T-cell (primary cell): ENCODE measurements around the gene CDC16. TPM values are rescaled to one million over a fixed set of nuclear protein-coding genes. Genes with fewer than 3 reads are reported as not detected.
"Not testable (repeated sequence)": the region's sequence is repeated elsewhere in the genome, so short reads cannot be mapped to it uniquely, and the experiment has no call there.

Source experiments
- ATAC-seq, 4 experiments: fragments of 200-7000 bp in 3 of 4; fragments of 150-1000 bp in 1 of 4; cut with Tn5 transposase; replicated peaks in 1 of 4; 1 replicate in 3 of 4; 2 replicates in 1 of 4; pipeline ENCODE4 v1.10.0; 2021; ENCODE audit warnings: moderate library complexity in 3 of 4, mild to moderate bottlenecking in 2 of 4, moderate number of reproducible peaks in 1 of 4
- CTCF ChIA-PET, 2 donors: fragments of 300-600 bp; sonication (Branson Sonifier 250); formaldehyde crosslinking; loops; one replicate each; lab custom pipeline; 2022; ENCODE audit warnings: antibody characterized with exemption in 2 of 2; lab: Charles Lee
- POLR2A ChIA-PET, 2 donors: fragments of 300-600 bp; sonication (Branson Sonifier 250); formaldehyde crosslinking; loops; one replicate each; lab custom pipeline; 2022; ENCODE audit warnings: antibody characterized with exemption in 2 of 2; lab: Charles Lee
- DNase-seq, 35 experiments: peaks; one replicate each; pipeline versions ENCODE4 v3.0.0 to v3.0.0-alpha.2; 2013 to 2023
- H3K27ac ChIP-seq: one replicate; pipeline ENCODE4 v1.5.1; 2013; ENCODE audit warnings: low read length
- H3K27me3 ChIP-seq, 2 experiments: replicated peaks in 1 of 2; 1 replicate in 1 of 2; 2 replicates in 1 of 2; pipeline versions ENCODE4 v1.6.1 to v1.7.0; 2013; ENCODE audit warnings: low read length in 1 of 2, mixed read lengths in 1 of 2; ENCODE audit not compliant: control insufficient read depth in 2 of 2, insufficient read depth in 2 of 2; ENCODE audit errors: extremely low read depth in 1 of 2
- H3K36me3 ChIP-seq, 2 donors: 1 replicate in 1 of 2; 2 replicates in 1 of 2; pipeline versions ENCODE4 v1.6.1 to v1.7.0; 2013; ENCODE audit warnings: low read length in 1 of 2; ENCODE audit not compliant: control insufficient read depth in 2 of 2, insufficient read depth in 1 of 2; ENCODE audit errors: extremely low read depth in 1 of 2
- H3K4me1 ChIP-seq, 2 experiments: 1 replicate in 1 of 2; 2 replicates in 1 of 2; pipeline versions ENCODE4 v1.6.1 to v1.7.0; 2013; ENCODE audit warnings: low read length in 2 of 2, mixed read lengths in 1 of 2; ENCODE audit not compliant: insufficient read depth in 2 of 2, control insufficient read depth in 1 of 2; ENCODE audit errors: extremely low read depth in 1 of 2
- H3K4me3 ChIP-seq, 2 donors: 1 replicate in 1 of 2; 2 replicates in 1 of 2; pipeline versions ENCODE4 v1.5.1 to v1.7.0; 2013; ENCODE audit warnings: mild to moderate bottlenecking in 2 of 2, low read length in 1 of 2, moderate library complexity in 1 of 2; ENCODE audit not compliant: control insufficient read depth in 1 of 2; ENCODE audit errors: extremely low read depth in 1 of 2
- H3K9me3 ChIP-seq: 2 replicates; pipeline ENCODE4 v1.7.0; 2013
- H3K27ac Mint-ChIP-seq, 2 donors: one replicate each; pipeline ENCODE4 v1.8.0; 2020 to 2021; ENCODE audit warnings: mild to moderate bottlenecking in 2 of 2, mixed read lengths in 2 of 2
- H3K27me3 Mint-ChIP-seq, 2 donors: one replicate each; pipeline ENCODE4 v1.8.0; 2021 to 2022; ENCODE audit warnings: mixed read lengths in 2 of 2
- H3K36me3 Mint-ChIP-seq: one replicate; pipeline ENCODE4 v1.8.0; 2021; ENCODE audit warnings: mixed read lengths
- H3K4me1 Mint-ChIP-seq, 3 donors: one replicate each; pipeline ENCODE4 v1.8.0; 2020 to 2022; ENCODE audit warnings: mixed read lengths in 3 of 3, mild to moderate bottlenecking in 1 of 3
- H3K4me3 Mint-ChIP-seq, 3 donors: one replicate each; pipeline ENCODE4 v1.8.0; 2020 to 2022; ENCODE audit warnings: mild to moderate bottlenecking in 3 of 3, mixed read lengths in 3 of 3, moderate library complexity in 3 of 3
- H3K9me3 Mint-ChIP-seq, 3 donors: one replicate each; pipeline ENCODE4 v1.8.0; 2020 to 2022; ENCODE audit warnings: mixed read lengths in 3 of 3
- WGBS: methylation state at CpG from one replicate; pipeline ENCODE4 v1.1.5; 2013; ENCODE audit warnings: missing lambda C conversion rate; ENCODE audit not compliant: insufficient coverage; 5-methylcytosine and 5-hydroxymethylcytosine counted together
- total RNA-seq, 35 experiments: library from RNA in 6 of 35; stranded (reverse) in 6 of 35; fragments of 120-200 nt in 1 of 35; gene quantifications; one replicate each; pipeline versions ENCODE4 v1.2.1 to v1.2.4 and lab custom pipeline; 2013 to 2026

Gene CDC16
- total RNA-seq, 5 donors from 2014 or later (not counting 1 experiment from before 2014, with no cell fraction given): 61.5 to 97.8 (median 78.8) TPM

DNA sequence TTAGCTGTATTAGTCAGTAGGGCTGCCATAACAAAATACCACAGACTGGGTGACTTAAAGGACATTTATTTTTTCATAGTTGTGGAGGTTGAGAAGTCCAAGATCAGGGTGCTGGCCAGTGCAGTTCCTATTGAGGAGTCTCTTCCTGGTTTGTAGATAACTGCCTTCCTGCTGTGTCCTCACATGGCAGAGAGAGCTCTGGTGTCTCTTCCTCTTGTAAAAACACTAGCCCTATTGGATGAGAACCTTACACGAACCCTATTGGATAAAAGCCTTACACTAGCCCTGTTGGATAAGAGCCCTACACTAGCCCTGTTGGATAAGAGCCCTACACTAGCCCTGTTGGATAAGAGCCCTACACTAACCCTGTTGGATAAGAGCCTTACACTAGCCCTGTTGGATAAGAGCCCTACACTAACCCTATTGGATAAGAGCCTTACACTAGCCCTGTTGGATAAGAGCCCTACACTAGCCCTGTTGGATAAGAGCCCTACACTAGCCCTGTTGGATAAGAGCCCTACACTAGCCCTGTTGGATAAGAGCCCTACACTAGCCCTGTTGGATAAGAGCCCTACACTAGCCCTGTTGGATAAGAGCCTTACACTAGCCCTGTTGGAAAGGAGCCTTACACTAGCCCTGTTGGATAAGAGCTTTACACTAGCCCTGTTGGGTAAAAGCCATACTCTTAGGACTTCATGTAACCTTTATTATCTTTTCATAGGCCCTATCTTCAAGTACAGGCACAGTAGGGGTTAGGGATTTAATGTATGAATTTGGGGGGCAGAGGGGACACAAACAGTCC lies 17.1 kb downstream of the CDC16 start:
- H3K27ac ChIP-seq, CTCF ChIA-PET, H3K27ac Mint-ChIP-seq, H3K4me3 Mint-ChIP-seq, POLR2A ChIA-PET, H3K9me3 ChIP-seq, H3K4me3 ChIP-seq, ATAC-seq, H3K9me3 Mint-ChIP-seq, H3K4me1 Mint-ChIP-seq, H3K4me1 ChIP-seq, DNase-seq, H3K27me3 Mint-ChIP-seq, H3K27me3 ChIP-seq: not testable (repeated sequence)
- H3K36me3 ChIP-seq: peaks cover 13 to 87% of the 10 kb centered on the region in 2 donors
- no CpG with 5 or more reads among the region's 1 CpG for WGBS
- H3K36me3 Mint-ChIP-seq: peaks cover 56% of the 10 kb centered on the region

GRCh38 chr13:114256547-114256946 lies 21.9 kb downstream of the CDC16 start:
- Mint-ChIP-seq H3K4me1 (peaks cover 10 to 22% (median 20%) of the 10 kb centered on the region in 3 donors), H3K4me3 (no peak overlapping the region), H3K27ac (peak overlapping the region; percentile 0 to 5), H3K27me3 (no peaks in the 10 kb centered on the region), H3K9me3 (no peaks in the 10 kb centered on the region), H3K36me3 (peaks cover 61% of the 10 kb centered on the region)
- CTCF ChIA-PET: no interaction called here
- no peak overlapping the region for H3K27ac ChIP-seq
- POLR2A ChIA-PET: no interaction called here
- no peaks in the 10 kb centered on the region for H3K9me3 ChIP-seq
- DNase-seq (no peak), ATAC-seq (no peak)
- H3K27me3 ChIP-seq: no peaks in the 10 kb centered on the region
- H3K4me1 ChIP-seq: peaks cover 0 to 5% of the 10 kb centered on the region in 2 experiments
- H3K4me3 ChIP-seq: no peak overlapping the region
- 100% methylated on average over 1 of the region's 1 CpG for WGBS
- H3K36me3 ChIP-seq: peaks cover 8 to 79% of the 10 kb centered on the region in 2 donors

DNA sequence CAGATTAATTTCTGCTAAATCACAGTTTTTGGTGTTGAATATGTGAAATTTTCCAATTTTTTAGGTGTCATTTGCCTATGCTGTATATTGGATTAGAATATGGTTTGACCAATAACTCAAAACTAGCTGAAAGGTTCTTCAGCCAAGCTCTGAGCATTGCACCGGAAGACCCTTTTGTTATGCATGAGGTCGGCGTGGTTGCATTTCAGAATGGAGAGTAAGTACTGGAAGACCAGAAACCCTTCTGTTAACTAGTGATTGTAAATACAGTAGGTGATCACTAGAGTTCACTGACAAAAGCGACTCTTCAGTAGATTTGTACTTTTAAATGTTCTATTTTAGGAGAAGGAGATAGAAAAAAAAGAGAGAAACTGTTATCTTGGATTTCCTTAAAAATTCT lies 22.3 kb downstream of the CDC16 start:
- Histone ChIP-seq H3K36me3 (peaks cover 8 to 75% of the 10 kb centered on the region in 2 donors), H3K4me3 (no peak overlapping the region), H3K27me3 (no peaks in the 10 kb centered on the region), H3K4me1 (peaks cover 0 to 6% of the 10 kb centered on the region in 2 experiments), H3K27ac (no peak overlapping the region), H3K9me3 (no peaks in the 10 kb centered on the region)
- 100% methylated on average over 3 of the region's 4 CpGs for WGBS
- DNase-seq (no peak), ATAC-seq (no peak)
- ChIA-PET POLR2A (no interaction called here), CTCF (no interaction called here)
- peaks cover 13 to 25% (median 23%) of the 10 kb centered on the region in 3 donors for H3K4me1 Mint-ChIP-seq
- no peak overlapping the region for H3K4me3 Mint-ChIP-seq
- H3K27ac Mint-ChIP-seq: peak overlapping the region in 1 of 2 donors; percentile 36
- no peaks in the 10 kb centered on the region for H3K9me3 Mint-ChIP-seq
- peaks cover 61% of the 10 kb centered on the region for H3K36me3 Mint-ChIP-seq
- no peaks in the 10 kb centered on the region for H3K27me3 Mint-ChIP-seq

DNA sequence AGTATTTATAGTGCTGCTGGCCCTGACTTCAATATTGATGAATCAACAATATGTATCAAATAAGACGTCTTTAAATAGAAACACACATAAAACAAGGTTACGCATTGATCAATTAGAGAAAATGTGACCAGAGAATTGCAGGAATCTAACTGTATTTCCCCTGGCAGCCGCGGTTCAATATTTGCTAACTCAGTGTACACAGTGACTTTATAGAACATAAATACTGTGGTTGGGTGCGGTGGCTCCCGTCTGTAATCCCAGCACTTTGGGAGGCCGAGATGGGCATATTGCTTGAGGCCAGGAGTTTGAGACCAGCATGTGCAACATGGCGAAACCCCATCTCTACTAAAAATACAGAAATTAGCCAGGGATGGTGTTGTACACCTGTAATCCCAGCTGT lies 23.9 kb downstream of the CDC16 start:
- no peaks in the 10 kb centered on the region for H3K27me3 ChIP-seq
- peaks cover 10 to 18% of the 10 kb centered on the region in 2 experiments for H3K4me1 ChIP-seq
- Mint-ChIP-seq H3K4me1 (peaks cover 25 to 40% (median 38%) of the 10 kb centered on the region in 3 donors), H3K27ac (no peak overlapping the region), H3K27me3 (no peaks in the 10 kb centered on the region), H3K4me3 (no peak overlapping the region), H3K36me3 (peaks cover 66% of the 10 kb centered on the region), H3K9me3 (no peaks in the 10 kb centered on the region)
- no peak for DNase-seq
- ChIA-PET POLR2A (no interaction called here), CTCF (no interaction called here)
- H3K27ac ChIP-seq: no peak overlapping the region
- no peaks in the 10 kb centered on the region for H3K9me3 ChIP-seq
- H3K36me3 ChIP-seq: peaks cover 8 to 74% of the 10 kb centered on the region in 2 donors
- H3K4me3 ChIP-seq: no peak overlapping the region
- 100% methylated on average over 3 of the region's 8 CpGs for WGBS
- ATAC-seq: no peak

DNA sequence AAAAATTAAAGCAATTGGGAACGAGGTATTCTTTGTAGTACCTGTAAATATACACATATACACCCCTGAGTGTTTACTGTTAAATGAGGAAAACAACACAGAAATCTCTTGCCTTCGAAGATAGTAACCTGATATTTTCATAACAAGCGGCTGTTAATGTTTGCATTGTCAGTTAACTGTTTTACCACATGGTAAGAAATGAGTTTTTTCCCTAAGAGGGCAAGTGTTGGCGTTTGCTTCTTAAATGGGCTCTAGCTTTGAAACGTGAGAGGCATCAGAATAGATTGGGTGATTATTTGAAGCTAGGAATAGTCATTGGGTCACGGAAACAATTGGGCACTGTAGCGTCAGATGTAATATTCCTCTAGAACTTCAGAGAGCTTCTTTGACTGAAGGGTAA lies 24.7 kb downstream of the CDC16 start:
- Mint-ChIP-seq H3K27me3 (no peaks in the 10 kb centered on the region), H3K4me1 (peaks cover 29 to 45% (median 40%) of the 10 kb centered on the region in 3 donors), H3K4me3 (no peak overlapping the region), H3K27ac (no peak overlapping the region), H3K36me3 (peaks cover 67% of the 10 kb centered on the region), H3K9me3 (no peaks in the 10 kb centered on the region)
- Histone ChIP-seq H3K36me3 (peaks cover 8 to 72% of the 10 kb centered on the region in 2 donors), H3K27me3 (no peaks in the 10 kb centered on the region), H3K4me1 (peaks cover 10 to 24% of the 10 kb centered on the region in 2 experiments), H3K4me3 (no peak overlapping the region), H3K27ac (no peak overlapping the region), H3K9me3 (no peaks in the 10 kb centered on the region)
- POLR2A ChIA-PET: no interaction called here
- WGBS: 90% methylated on average over 3 of the region's 7 CpGs
- CTCF ChIA-PET: interaction anchor here in 1 of 2 donors (0.6 kb wide), 1 partner anchor 310 kb away, joined by 3 read pairs; no protein-coding TSS in a partner anchor
- DNase-seq (no peak), ATAC-seq (no peak)

- ATAC-seq: no peak
- WGBS: 95% methylated on average over 3 of the region's 4 CpGs
- ChIA-PET CTCF (no interaction called here), POLR2A (no interaction called here)
- Histone ChIP-seq H3K27ac (no peak overlapping the region), H3K27me3 (no peaks in the 10 kb centered on the region), H3K4me3 (no peak overlapping the region), H3K36me3 (peaks cover 5 to 68% of the 10 kb centered on the region in 2 donors), H3K9me3 (no peaks in the 10 kb centered on the region), H3K4me1 (peaks cover 10 to 30% of the 10 kb centered on the region in 2 experiments)
- Mint-ChIP-seq H3K36me3 (peaks cover 66% of the 10 kb centered on the region), H3K27ac (no peak overlapping the region), H3K9me3 (no peaks in the 10 kb centered on the region), H3K4me1 (peaks cover 29 to 44% (median 41%) of the 10 kb centered on the region in 3 donors), H3K4me3 (no peak overlapping the region), H3K27me3 (no peaks in the 10 kb centered on the region)
- no peak for DNase-seq
Measured at GRCh38 chr13:114259974-114260373, 25.3 kb downstream of the CDC16 start.
